Suprapubic skin (tissue), 3 donors: ENCODE results near the gene ANXA8L1.

ENCODE experiments used
- EP300 ChIP-seq: sonication (generic); formaldehyde crosslinking; IDR thresholded peaks from one replicate; pipeline ENCODE4 v1.6.1; 2017; ENCODE audit warnings: antibody characterized with exemption
- TF ChIP-seq, protein P1 (sequence below), 2 donors: fragments of 200-600 bp in 1 of 2; fragments of 450-650 bp in 1 of 2; sonication (generic) in 1 of 2; IDR thresholded peaks; one replicate each; pipeline ENCODE4 v1.5.1; 2016 to 2019; ENCODE audit warnings: antibody characterized with exemption in 2 of 2, mild to moderate bottlenecking in 1 of 2, moderate library complexity in 1 of 2

DNA sequence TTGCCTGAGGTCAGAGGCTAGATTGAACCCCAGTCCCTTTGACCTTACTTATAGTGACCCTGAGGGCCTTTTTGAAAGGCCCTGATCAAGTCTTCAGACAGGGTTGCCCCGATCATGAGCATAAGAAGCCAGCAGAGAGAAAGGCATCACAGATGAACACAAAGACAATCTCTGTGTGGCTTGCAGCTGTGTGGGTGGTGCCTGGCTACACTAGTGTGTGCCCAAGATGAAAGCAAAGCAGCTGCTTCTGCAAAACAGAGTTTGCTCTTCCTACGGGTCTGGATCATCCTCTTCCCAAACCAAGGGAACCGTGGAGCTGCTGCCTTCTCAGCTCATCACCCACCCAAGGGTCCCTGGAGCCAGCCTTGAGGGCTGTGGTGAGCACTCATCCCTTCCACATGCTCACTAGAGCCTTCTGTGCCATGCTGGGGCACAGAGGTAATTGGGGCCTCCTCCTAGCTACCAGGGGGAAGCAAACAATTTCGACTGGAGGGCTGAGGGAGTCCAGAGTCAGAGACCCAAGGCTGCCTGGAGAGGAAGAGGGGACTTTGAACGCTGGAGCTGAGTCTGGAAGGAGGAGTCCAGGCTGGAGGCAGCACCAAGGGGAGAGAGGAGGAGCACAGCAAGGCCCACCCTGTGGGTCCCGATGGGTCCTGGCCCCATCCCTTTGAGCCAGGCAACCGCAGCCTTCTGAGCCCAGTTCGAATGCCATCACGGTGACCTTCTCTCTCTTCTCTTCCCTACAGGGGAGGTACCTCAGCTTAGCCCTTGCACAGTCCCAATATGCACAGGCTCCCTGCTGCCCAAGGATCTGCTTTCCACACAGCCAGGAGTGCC lies 46.5 kb upstream of the ANXA8L1 start:
- TF ChIP-seq, protein P1, sequence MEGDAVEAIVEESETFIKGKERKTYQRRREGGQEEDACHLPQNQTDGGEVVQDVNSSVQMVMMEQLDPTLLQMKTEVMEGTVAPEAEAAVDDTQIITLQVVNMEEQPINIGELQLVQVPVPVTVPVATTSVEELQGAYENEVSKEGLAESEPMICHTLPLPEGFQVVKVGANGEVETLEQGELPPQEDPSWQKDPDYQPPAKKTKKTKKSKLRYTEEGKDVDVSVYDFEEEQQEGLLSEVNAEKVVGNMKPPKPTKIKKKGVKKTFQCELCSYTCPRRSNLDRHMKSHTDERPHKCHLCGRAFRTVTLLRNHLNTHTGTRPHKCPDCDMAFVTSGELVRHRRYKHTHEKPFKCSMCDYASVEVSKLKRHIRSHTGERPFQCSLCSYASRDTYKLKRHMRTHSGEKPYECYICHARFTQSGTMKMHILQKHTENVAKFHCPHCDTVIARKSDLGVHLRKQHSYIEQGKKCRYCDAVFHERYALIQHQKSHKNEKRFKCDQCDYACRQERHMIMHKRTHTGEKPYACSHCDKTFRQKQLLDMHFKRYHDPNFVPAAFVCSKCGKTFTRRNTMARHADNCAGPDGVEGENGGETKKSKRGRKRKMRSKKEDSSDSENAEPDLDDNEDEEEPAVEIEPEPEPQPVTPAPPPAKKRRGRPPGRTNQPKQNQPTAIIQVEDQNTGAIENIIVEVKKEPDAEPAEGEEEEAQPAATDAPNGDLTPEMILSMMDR (IDR thresholded peaks at IDR 0.05): no peak
- TF ChIP-seq EP300: no peak
